LNCaP clone FGC (cell line): ENCODE results near the gene HIPK2.

ENCODE experiments used
- DNase-seq: peaks from one replicate; pipeline ENCODE4 v3.0.0-alpha.2; 2011; ENCODE audit warnings: low read depth
- H3K4me3 ChIP-seq: 2 replicates; pipeline ENCODE4 v1.5.1; 2011; ENCODE audit warnings: mild to moderate bottlenecking, low read depth, low read length, control low read depth
- TF ChIP-seq, protein P1 (sequence below): IDR thresholded peaks from 2 replicates; pipeline ENCODE4 v1.5.1; 2012; ENCODE audit warnings: mild to moderate bottlenecking; ENCODE audit not compliant: control insufficient read depth, insufficient read depth; ENCODE audit errors: extremely low read depth

Gene HIPK2

DNA sequence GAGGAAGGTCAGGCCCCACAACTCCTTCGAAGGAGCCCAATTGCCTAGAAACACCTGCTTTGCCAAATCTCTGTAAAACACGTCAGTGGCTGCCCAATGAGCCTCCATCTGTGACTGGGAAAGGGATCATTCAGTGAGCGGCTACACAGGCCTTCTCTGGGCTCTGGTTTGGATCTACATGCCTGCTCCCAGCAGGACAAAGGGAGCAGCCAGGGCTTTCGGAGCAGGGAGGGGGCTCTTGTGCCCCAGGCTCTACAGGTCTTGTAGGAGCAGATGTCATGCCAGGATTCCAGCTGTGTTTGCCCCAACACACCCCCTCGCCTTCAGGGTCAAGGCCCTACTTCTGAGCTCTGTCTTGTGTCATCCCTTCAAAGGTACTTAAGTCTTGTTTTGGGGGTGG lies 180.8 kb downstream of the HIPK2 start:
- TF ChIP-seq, protein P1, sequence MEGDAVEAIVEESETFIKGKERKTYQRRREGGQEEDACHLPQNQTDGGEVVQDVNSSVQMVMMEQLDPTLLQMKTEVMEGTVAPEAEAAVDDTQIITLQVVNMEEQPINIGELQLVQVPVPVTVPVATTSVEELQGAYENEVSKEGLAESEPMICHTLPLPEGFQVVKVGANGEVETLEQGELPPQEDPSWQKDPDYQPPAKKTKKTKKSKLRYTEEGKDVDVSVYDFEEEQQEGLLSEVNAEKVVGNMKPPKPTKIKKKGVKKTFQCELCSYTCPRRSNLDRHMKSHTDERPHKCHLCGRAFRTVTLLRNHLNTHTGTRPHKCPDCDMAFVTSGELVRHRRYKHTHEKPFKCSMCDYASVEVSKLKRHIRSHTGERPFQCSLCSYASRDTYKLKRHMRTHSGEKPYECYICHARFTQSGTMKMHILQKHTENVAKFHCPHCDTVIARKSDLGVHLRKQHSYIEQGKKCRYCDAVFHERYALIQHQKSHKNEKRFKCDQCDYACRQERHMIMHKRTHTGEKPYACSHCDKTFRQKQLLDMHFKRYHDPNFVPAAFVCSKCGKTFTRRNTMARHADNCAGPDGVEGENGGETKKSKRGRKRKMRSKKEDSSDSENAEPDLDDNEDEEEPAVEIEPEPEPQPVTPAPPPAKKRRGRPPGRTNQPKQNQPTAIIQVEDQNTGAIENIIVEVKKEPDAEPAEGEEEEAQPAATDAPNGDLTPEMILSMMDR: no peak
- H3K4me3 ChIP-seq: no peak overlapping the region
- DNase-seq: no peak

DNA sequence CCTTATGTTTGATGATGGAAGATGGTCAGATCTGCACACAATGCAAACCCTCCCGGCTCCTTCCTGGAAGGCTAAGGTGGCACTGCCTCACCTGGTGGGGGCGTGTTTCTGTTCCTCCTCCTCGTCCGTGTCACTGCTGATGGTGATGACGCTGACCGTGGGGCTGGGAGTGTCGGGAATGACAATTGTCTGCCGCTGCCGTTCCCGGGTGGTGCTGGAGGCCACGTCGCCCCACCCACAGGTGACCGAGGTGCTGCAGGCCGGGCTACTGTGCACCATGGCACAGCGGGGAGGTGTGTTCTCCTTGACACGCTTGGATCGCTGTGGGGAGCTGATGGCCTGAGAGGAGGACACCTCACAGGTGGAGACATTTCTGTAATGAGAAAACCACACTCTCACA lies 181.2 kb downstream of the HIPK2 start:
- TF ChIP-seq, protein P1: no peak
- no peak for DNase-seq
- no peak overlapping the region for H3K4me3 ChIP-seq

DNA sequence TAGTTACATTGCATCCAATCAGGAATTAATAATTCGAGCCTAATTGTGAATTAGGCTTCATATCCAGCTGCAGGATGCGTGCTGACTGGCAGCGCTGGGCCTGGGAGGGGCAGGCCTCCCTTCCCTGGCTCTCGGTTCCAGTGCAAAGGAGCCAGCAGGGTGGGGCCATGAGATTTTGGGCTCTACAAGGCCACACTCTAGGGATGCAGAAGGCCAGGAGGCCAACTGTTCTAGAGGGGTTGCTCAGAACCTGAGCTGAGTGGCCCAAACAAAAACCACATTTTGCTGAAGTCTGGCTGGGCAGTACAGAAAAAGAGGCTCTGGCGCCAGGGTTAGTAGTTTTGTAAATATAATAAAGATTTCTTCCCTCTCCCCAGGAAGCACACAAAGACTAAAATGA lies 182.0 kb downstream of the HIPK2 start:
- no peak overlapping the region for H3K4me3 ChIP-seq
- TF ChIP-seq, protein P1: no peak
- DNase-seq: no peak

DNA sequence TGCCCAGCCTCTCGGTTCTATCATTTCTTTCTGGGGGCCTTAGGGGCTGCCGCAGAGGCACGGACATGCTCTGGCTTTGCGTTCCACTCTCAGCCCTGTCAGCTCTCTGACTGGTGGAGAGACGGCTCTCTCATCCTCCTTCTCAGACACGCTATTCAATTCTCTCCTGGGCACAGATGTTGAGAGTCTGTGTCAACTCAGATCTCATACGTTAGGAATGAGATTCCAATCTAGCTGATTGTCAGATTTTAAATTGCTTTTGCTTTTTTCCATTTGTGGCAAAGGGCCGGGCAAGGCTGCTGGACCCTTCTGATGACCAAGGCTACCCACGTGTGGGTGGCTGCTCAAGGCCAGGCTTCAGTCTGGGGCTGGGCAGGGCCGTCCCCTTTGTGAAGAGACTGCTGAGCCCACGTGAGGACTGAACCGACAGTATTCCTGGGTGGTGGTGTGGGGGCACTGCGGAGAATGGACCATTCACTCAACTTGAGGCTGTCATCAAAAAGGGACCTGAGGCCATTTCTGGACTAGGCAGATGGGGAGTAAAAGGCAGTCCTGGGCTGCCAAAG lies 182.8 kb downstream of the HIPK2 start:
- no peak overlapping the region for H3K4me3 ChIP-seq
- DNase-seq: no peak
- TF ChIP-seq, protein P1: no peak

DNA sequence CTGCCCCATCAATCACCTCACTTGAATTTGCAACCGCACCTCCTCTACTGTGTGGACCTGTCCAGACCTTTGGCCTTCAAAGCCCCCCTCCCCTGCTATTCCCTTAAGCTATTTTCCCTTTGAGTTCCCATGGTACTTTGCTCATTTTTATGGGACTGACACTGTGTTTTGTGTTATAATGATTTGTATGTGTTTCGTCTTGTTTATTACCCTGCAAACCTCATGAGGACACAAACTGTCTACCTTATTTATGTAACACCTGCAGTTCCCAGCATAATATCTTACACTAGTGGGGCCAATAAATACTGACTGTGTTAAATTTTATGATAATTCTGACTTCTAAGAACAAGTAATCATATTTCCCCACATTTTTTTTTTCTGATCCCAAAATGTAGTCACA lies 183.7 kb downstream of the HIPK2 start:
- no peak for DNase-seq
- no peak overlapping the region for H3K4me3 ChIP-seq
- TF ChIP-seq, protein P1: no peak

DNA sequence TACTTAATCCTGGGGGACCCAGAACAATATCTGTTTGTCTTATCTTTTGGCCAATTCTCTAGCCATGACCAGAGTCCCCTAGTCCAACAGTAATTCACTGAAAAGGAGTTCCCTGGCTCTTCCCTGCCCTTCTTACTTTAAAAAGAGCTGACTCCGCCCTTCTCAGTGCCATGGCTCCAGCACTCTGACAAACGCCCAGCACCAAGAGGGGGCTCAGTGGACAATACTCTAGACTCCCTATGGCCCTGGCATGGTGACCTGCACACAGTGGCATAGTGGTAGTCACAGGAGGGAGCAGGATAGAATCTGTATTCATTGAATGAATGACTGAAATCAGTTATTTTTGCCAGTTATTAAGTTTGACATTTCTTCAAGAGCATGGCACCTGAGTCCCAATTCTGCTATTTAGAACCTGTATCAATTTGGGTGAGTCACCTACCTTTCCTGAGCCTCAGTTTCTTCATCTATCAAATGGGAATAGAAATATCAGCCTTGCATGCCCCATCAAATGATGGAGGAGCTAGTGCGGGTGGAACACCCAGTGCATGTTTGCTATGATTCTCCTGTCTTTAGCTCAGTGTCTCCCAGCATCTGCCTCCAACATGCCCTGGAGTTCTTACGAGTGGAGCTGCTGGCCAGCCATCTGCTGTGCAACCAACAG lies 184.9 kb downstream of the HIPK2 start:
- TF ChIP-seq, protein P1: no peak
- DNase-seq: no peak

More for the DNA sequence above, 184.9 kb downstream of the HIPK2 start:
- H3K4me3 ChIP-seq: no peak overlapping the region
